Panc1 (cell line): ENCODE results near the gene CAPZA3. TPM values are rescaled to one million over a fixed set of nuclear protein-coding genes. Genes with fewer than 3 reads are reported as not detected.

Experiments
- ATAC-seq: fragments of 200-7000 bp; cut with Tn5 transposase; 2 replicates; pipeline ENCODE4 v1.9.1; 2020; ENCODE audit warnings: mild to moderate bottlenecking, moderate library complexity
- BruUV-seq: library from RNA; stranded (reverse); fragments of 400-500 nt; replicated peaks from 2 replicates; lab custom pipeline; 2021; lab: Mats Ljungman, UMichigan
- CTCF ChIA-PET: fragments of 300-600 bp; sonication (Branson Sonifier 250); formaldehyde crosslinking; loops from one replicate; lab custom pipeline; 2022; ENCODE audit warnings: antibody characterized with exemption; lab: Charles Lee
- POLR2A ChIA-PET: fragments of 300-600 bp; sonication (Branson Sonifier 250); formaldehyde crosslinking; loops from one replicate; lab custom pipeline; 2022; ENCODE audit warnings: antibody characterized with exemption; lab: Charles Lee
- DNase-seq: peaks from one replicate; pipeline ENCODE4 v3.0.0-alpha.2; 2010; ENCODE audit warnings: low read depth, low spot score
- H3K27ac ChIP-seq: 2 replicates; pipeline ENCODE4 v1.5.1; 2011; ENCODE audit warnings: mild to moderate bottlenecking, low read length, inconsistent platforms
- H3K27me3 ChIP-seq: fragments of 200-500 bp; sonication (Bioruptor generic); 2 replicates; pipeline ENCODE4 v1.6.0; 2014; ENCODE audit warnings: low read length, inconsistent platforms; ENCODE audit not compliant: control insufficient read depth, insufficient read depth
- H3K36me3 ChIP-seq: fragments of 200-500 bp; sonication (Bioruptor generic); 2 replicates; pipeline ENCODE4 v1.5.1; 2014; ENCODE audit warnings: inconsistent platforms, mild to moderate bottlenecking, low read length, moderate library complexity; ENCODE audit not compliant: control insufficient read depth, insufficient read depth
- H3K4me1 ChIP-seq: 2 replicates; pipeline ENCODE4 v1.5.1; 2011; ENCODE audit warnings: inconsistent platforms, mild to moderate bottlenecking, low read length, moderate library complexity; ENCODE audit not compliant: control insufficient read depth, insufficient read depth
- H3K4me3 ChIP-seq, 2 experiments: 2 replicates each; pipeline ENCODE4 v1.5.1; 2011 to 2012; ENCODE audit warnings: low read depth in 2 of 2, low read length in 2 of 2, mild to moderate bottlenecking in 2 of 2, inconsistent platforms in 1 of 2, moderate library complexity in 1 of 2
- H3K9me3 ChIP-seq: fragments of 200-500 bp; sonication (Bioruptor generic); 2 replicates; pipeline ENCODE4 v1.5.1; 2014; ENCODE audit warnings: low read depth, mild to moderate bottlenecking, inconsistent platforms, low read length, moderate library complexity; ENCODE audit not compliant: control insufficient read depth, insufficient read depth
- POLR2AphosphoS5 ChIP-seq: IDR thresholded peaks from 2 replicates; pipeline ENCODE4 v1.6.1; 2012; ENCODE audit warnings: mild to moderate bottlenecking, low read depth, low read length, moderate library complexity
- SIN3A ChIP-seq: IDR thresholded peaks from 2 replicates; pipeline ENCODE4 v1.6.1; 2012; ENCODE audit warnings: low read depth, mild to moderate bottlenecking, low read length, moderate library complexity, borderline replicate concordance; ENCODE audit not compliant: insufficient read depth
- TCF7L2 ChIP-seq: IDR thresholded peaks from 2 replicates; pipeline ENCODE4 v1.6.1; 2011; ENCODE audit warnings: mild to moderate bottlenecking, low read depth, low read length, inconsistent platforms
- in situ Hi-C: cut with HindIII; loops from 2 replicates; pipeline ENCODE4 v1.10.0; 2016; ENCODE audit warnings: low sequenced_read_pairs, low pct_unique_long_range_greater_than_20kb
- intact Hi-C: fragments of 100-400 bp; cut with micrococcal nuclease; formaldehyde crosslinking; loops from one replicate; pipeline ENCODE4 v1.10.0; 2022; ENCODE audit not compliant: unreplicated experiment
- total RNA-seq: library from RNA; stranded (reverse); gene quantifications from one replicate; pipeline ENCODE4 v1.2.1, GENCODE V29; 2021; ENCODE audit not compliant: unreplicated experiment
- TF ChIP-seq, protein P1 (sequence below), 2 experiments: IDR thresholded peaks; 2 replicates each; pipeline ENCODE4 v1.6.1; 2011 to 2012; ENCODE audit warnings: low read depth in 2 of 2, control low read depth in 1 of 2, low read length in 1 of 2, mild to moderate bottlenecking in 1 of 2, moderate library complexity in 1 of 2; ENCODE audit not compliant: insufficient read depth in 1 of 2
- TF ChIP-seq, protein P2 (sequence below): fragments of 450-650 bp; IDR thresholded peaks from 2 replicates; pipeline ENCODE4 v1.5.1; 2017; ENCODE audit warnings: mild to moderate bottlenecking

CAPZA3 gene
- total RNA-seq, 1 experiment from 2014 or later, result not detected

DNA sequence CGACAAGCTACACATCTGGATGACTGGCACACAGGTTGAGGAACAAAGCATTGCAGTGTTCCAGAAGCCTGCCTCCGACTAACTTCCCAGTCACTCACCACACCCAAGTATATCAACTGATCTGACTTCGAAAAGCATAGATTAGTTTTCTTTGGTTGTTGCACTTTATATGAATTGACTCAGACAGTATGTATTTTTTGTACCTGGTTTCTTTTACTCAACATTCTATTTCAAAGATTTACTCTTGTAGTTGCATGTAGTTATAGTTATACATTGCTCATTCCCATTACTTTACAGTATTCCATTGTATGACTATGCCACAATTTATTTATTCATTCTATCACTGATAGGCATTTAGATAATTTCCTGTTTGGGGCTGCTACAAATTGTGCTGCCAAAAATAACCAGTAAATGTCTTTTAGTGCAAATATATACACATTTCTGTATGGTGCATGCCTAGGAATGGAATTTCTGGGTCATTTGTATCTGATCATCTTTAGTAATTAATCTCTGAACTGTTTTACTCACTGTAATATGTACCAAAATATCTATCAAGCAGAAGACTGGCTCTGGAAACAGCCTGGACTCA lies 17.9 kb upstream of the CAPZA3 start:
- no peaks in the 10 kb centered on the region for H3K9me3 ChIP-seq
- no peak overlapping the region for H3K27ac ChIP-seq
- in situ Hi-C loops, result no loop called here
- TF ChIP-seq SIN3A, result no peak
- no peak for TF ChIP-seq POLR2AphosphoS5
- TF ChIP-seq, protein P1, sequence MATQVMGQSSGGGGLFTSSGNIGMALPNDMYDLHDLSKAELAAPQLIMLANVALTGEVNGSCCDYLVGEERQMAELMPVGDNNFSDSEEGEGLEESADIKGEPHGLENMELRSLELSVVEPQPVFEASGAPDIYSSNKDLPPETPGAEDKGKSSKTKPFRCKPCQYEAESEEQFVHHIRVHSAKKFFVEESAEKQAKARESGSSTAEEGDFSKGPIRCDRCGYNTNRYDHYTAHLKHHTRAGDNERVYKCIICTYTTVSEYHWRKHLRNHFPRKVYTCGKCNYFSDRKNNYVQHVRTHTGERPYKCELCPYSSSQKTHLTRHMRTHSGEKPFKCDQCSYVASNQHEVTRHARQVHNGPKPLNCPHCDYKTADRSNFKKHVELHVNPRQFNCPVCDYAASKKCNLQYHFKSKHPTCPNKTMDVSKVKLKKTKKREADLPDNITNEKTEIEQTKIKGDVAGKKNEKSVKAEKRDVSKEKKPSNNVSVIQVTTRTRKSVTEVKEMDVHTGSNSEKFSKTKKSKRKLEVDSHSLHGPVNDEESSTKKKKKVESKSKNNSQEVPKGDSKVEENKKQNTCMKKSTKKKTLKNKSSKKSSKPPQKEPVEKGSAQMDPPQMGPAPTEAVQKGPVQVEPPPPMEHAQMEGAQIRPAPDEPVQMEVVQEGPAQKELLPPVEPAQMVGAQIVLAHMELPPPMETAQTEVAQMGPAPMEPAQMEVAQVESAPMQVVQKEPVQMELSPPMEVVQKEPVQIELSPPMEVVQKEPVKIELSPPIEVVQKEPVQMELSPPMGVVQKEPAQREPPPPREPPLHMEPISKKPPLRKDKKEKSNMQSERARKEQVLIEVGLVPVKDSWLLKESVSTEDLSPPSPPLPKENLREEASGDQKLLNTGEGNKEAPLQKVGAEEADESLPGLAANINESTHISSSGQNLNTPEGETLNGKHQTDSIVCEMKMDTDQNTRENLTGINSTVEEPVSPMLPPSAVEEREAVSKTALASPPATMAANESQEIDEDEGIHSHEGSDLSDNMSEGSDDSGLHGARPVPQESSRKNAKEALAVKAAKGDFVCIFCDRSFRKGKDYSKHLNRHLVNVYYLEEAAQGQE (IDR thresholded peaks at IDR 0.05; ENCODE audit: insufficient read depth in 1 of 2, low read depth in 2 of 2, low read length in 1 of 2), result no peak
- TF ChIP-seq, protein P2, sequence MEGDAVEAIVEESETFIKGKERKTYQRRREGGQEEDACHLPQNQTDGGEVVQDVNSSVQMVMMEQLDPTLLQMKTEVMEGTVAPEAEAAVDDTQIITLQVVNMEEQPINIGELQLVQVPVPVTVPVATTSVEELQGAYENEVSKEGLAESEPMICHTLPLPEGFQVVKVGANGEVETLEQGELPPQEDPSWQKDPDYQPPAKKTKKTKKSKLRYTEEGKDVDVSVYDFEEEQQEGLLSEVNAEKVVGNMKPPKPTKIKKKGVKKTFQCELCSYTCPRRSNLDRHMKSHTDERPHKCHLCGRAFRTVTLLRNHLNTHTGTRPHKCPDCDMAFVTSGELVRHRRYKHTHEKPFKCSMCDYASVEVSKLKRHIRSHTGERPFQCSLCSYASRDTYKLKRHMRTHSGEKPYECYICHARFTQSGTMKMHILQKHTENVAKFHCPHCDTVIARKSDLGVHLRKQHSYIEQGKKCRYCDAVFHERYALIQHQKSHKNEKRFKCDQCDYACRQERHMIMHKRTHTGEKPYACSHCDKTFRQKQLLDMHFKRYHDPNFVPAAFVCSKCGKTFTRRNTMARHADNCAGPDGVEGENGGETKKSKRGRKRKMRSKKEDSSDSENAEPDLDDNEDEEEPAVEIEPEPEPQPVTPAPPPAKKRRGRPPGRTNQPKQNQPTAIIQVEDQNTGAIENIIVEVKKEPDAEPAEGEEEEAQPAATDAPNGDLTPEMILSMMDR, result no peak
- TF ChIP-seq TCF7L2, result no peak
- POLR2A ChIA-PET, result no interaction called here
- intact Hi-C loops, result no loop called here
- no peaks in the 10 kb centered on the region for H3K27me3 ChIP-seq
- CTCF ChIA-PET, result no interaction called here
- no peak overlapping the region for H3K4me3 ChIP-seq
- ATAC-seq (no peak), DNase-seq (no peak)
- no TSS peak for BruUV-seq
- H3K4me1 ChIP-seq, result no peaks in the 10 kb centered on the region
- H3K36me3 ChIP-seq, result no peaks in the 10 kb centered on the region

DNA sequence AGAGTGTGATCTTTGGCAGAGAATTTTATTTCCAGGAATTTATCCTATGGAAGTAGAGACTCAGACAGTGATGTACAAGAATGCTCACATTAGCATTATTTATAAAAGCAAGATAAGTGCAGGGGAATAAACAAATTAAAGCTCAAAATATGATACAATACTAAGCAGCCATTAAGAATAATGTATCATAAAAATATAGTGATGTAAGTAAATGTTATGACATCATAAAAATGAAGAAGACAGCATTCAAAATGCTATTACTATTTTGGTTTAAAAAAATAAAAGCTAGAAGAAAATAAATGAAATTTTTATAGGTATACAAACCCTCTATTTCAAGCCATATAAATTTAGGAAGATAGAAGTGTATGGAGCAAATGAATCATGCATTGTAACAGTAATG lies 17.2 kb upstream of the CAPZA3 start:
- BruUV-seq, result no TSS peak
- ATAC-seq, result no peak
- Histone ChIP-seq H3K27ac (no peak overlapping the region), H3K4me1 (no peaks in the 10 kb centered on the region), H3K36me3 (no peaks in the 10 kb centered on the region), H3K4me3 (no peak overlapping the region), H3K27me3 (no peaks in the 10 kb centered on the region), H3K9me3 (no peaks in the 10 kb centered on the region)
- intact Hi-C loops, result no loop called here
- CTCF ChIA-PET, result no interaction called here
- POLR2A ChIA-PET, result no interaction called here
- no peak for DNase-seq
- TF ChIP-seq, protein P1 (IDR thresholded peaks at IDR 0.05; ENCODE audit: insufficient read depth in 1 of 2, low read depth in 2 of 2, low read length in 1 of 2), result no peak
- TF ChIP-seq SIN3A (no peak), POLR2AphosphoS5 (no peak), TCF7L2 (no peak)
- TF ChIP-seq, protein P2, result no peak
- in situ Hi-C loops, result no loop called here
